ENCODE data around the gene FBXL19.
"Not testable (repeated sequence)": the region's sequence is repeated elsewhere in the genome, so short reads cannot be mapped to it uniquely, and the experiment has no call there.

FBXL19 gene
- total RNA-seq = 12.9 to 54.1 (median 24.9) reads per million in 17 experiments

DNA sequence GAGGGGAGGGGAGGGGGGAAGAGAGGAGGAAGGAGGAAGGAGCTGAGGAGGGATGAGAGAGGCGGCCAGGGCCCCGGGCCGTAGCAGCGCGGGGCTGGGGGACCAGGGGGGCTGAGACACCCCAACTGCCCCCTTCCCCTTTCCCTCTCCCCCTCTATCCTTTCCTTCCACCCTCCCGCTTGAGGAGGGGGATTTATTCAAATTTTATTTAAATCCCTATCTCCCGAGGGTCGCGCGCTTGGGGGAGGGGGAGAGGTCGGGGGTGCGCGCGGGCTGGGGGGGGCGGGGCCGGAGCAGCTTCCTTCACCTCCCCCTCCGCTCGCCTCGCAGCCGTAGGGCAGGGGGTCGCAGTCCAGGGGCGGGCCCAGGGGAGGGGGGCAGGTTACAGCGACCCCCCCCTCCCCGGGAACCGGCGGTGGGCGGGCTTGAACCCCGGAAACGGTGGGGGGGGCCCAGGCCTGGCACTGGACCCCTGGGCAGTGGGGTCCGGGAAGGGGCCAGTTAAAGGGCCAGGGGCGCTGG is at the start of gene FBXL19:
Gene FBXL19, plus strand, starts transcription at position 19 of the 522 bp plus-strand sequence. CDS start 2,183 bp downstream, outside the sequence.
- DNase-seq = no peak

- no peak for DNase-seq
These were observed 49.0 kb upstream of the FBXL19 start for GRCh38 chr16:30874244-30874820.

- peak; percentile 92 to 97 (median 95) for DNase-seq
These were observed 48.3 kb upstream of the FBXL19 start for GRCh38 chr16:30874821-30875717.

DNA sequence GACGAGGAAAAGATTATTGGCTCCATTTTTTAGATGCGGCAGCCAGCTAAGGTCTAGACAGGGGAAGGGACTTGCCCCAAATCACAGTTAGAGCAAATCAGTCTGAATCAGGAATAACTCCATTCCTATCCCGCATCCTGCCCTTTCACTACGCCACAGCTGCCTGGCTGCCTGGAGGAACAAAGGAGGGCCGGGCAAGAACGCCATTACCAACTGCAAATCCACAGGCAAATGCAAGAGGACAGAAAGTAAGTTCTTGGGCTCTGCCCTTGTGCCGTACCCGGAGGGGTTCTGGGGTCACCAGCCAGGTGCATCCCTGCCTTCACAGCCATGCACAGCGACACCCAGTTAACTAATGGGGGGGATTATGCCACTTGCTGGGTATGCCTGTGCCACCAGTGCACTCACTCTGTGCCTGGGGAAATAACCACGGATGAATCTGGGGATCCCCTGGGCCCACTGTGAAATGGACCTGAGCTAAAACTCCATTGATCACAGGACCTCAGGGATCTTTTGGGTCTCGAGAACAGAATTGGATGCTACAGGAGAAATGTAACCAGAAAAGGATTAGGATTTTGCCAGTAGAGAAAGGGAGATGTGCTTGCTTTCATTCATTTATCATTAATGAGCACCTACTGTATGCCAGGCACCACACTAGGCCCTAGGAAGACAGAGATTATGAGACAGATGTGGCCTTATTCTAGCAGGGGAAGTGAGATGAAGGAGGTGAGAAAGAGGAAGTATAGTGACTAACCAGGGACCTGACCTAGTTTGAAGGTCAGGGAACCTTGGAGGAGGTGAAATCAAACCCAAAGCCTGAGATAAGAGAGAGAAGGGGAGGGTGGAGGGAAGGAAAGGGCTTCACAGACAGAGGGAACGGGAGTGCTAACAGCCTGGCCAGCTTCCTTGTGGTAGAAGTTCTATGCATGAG is 47.2 kb upstream of the FBXL19 start:
- peak; percentile 42 to 76 (median 58) for DNase-seq

- peak in 1 of 4 experiments; percentile 2 for DNase-seq
These were observed 46.5 kb upstream of the FBXL19 start for GRCh38 chr16:30876867-30877266.

DNA sequence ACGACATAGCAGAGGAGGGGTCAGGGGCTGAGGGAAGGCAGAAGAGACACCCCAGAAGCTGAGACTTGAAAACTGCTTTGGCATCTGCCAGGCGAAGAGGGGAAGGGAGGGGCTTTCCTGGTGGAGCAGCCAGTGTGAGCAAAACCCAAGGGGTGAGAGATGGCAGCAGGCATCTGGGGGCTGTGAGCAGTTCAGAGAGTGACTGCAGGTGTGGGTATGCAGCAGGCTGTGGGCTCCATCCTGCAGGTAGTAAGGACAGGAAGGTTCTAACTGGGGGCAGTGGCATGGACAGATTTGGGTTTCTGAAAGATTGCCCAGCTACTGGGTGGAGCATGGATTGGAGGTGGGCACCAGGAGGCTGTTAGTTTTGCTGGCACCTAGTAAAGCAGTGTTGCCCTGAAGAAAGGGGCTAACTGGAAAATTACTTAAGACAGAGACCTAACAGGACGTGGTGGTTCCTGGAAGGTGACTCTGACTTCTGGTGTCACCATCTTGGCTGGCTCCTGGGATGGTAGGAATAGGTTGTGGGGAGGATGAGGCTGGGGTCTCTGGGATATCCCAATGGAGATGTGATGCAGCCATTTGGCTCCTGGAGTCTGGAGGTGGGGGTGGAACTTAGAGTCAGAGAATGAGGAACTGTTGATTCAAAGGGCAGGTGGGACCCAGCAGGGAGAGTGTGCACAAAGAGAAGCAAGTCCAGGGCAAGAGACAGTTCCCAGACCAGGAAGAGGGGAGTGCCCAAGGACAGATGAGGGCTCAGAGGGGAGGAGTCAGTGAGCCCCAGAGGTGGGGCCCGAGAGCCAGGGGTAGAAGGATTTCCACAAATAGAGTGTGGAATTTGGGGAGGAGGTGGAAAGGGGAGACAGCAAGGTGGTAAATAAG is 40.7 kb upstream of the FBXL19 start:
- DNase-seq = no peak

GRCh38 chr16:30884760-30885159 is 38.6 kb upstream of the FBXL19 start:
- no peak for DNase-seq

DNA sequence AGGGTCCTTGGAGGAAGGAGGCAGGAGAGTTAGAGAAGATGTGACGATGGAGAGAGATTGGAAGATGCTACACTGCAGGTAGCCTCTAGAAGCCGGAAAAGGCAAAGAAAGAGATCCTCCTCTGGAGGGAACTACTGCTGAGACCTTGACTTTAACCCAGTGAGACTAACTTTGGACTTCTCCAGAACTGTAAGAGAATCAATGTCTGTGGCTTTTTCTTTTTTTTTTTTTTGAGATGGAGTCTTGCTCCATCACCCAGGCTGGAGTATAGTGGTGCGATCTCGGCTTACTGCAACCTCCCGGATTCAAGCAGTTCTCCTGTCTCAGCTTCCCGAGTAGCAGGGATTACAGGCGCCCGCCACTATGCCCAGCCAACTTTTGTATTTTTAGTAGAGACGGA is 38.2 kb upstream of the FBXL19 start:
- DNase-seq = no peak

DNA sequence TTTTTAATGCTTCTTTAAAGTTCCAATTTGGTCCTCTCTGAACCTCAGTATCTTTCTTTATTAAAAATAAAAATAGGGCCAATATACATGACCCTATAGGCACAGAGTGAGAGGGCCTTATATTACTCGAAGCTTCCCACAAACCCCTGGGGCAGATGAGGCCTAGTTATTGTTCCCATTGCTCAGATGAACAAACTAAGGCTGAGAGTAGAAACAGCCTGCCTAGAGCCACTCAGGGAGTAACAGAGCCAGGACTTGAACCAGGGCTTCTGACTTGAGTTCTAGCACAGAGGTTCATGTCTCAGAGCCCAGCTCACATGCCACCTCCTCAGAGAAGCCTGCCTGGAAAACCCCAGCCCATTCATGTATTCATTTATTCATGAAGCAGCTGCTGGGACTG is 37.2 kb upstream of the FBXL19 start:
- no peak for DNase-seq

DNA sequence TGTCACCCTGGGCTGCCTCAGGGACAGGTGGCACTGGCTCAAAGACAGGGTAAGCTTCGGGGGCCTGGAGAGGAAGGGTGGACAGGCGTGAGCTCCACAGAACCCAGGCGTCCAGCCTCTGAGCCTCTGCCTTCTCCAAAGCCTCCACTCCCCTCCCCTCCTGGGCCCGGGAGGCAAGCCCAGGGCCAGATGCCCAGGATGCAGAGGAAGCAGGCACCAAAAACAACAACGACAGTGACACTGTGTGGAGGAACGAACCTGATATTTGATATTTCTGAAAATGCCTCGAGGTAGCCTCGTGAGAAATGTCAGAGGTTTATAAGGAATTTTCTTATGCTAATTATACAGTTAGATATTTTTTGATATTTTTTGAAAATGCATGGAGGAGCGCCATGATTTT is 35.4 kb upstream of the FBXL19 start:
- no peak for DNase-seq

- no peak for DNase-seq
These were observed 34.4 kb upstream of the FBXL19 start for GRCh38 chr16:30888856-30889499.

- DNase-seq = no peak
These were observed 33.7 kb upstream of the FBXL19 start for GRCh38 chr16:30889721-30890120.

GRCh38 chr16:30891043-30891823 is 32.1 kb upstream of the FBXL19 start:
- DNase-seq = not testable (repeated sequence)

- DNase-seq = peak; percentile 19 to 62 (median 46)
These were observed 30.5 kb upstream of the FBXL19 start for GRCh38 chr16:30892670-30893416.

GRCh38 chr16:30893417-30893743 is 30.0 kb upstream of the FBXL19 start:
- DNase-seq = no peak

- DNase-seq = peak; percentile 92 to 98 (median 95)
These were observed 29.4 kb upstream of the FBXL19 start, which contains the start of gene BCL7C for GRCh38 chr16:30893744-30894539. Gene BCL7C (minus strand): TSS chr16:30894077. CDS start chr16:30893944, 133 bp downstream.

DNA sequence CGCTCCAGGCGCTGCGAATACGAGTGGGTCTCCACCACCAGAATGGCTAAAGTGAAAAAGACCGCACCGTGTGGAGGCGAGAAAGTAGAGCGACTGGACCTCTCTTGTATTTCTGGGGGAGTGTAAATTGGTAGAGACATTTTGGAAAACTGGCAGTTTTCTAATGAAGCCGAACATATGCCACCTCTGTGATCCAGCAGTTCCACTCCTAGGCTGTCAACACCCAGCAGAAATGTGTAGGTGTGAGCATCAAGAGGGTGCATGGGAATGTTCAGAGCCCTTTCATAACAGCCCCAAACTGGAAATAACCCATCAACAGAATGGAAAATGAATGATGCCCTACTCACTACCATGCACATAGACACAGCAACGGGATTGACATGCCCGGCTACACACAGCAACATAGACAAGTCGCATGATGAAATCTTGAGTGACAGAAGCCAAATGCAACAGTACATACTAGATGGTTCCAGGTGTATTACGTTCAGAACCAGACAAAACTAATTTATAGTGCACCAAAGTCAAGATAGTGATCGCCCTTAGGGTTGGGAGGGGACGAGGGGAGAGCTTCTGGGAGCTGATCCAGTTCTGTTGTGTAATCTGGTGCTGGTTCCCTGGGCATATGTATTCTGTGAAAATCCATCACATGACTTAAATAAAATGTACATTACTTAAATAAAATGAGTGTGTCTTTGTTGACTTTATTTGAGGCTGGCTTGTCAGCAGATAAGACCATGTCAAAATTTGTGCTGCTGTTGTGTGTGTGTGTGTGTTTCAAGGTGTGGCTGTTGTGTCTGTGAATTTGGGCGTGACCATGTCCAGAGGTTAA is 28.6 kb upstream of the FBXL19 start:
- peak in 2 of 4 experiments; percentile 19 to 24 for DNase-seq
